PC-3 (cell line): ENCODE data around the gene SHANK3. TPM values are rescaled to one million over a fixed set of nuclear protein-coding genes. Genes with fewer than 3 reads are reported as not detected.

Experiments
- ATAC-seq: fragments of 200-7000 bp; cut with Tn5 transposase; 2 replicates; pipeline ENCODE4 v1.9.1; 2020; ENCODE audit warnings: mild to moderate bottlenecking, moderate library complexity
- BruUV-seq: library from RNA; stranded (reverse); fragments of 400-500 nt; replicated peaks from 2 replicates; lab custom pipeline; 2021; lab: Mats Ljungman, UMichigan
- CTCF ChIA-PET: fragments of 300-600 bp; sonication (Branson Sonifier 250); formaldehyde crosslinking; loops from one replicate; lab custom pipeline; 2022; ENCODE audit warnings: antibody characterized with exemption; lab: Charles Lee
- POLR2A ChIA-PET: fragments of 300-600 bp; sonication (Branson Sonifier 250); formaldehyde crosslinking; loops from one replicate; lab custom pipeline; 2022; ENCODE audit warnings: antibody characterized with exemption; ENCODE audit not compliant: unreplicated experiment; lab: Charles Lee
- DNase-seq: peaks from one replicate; pipeline ENCODE4 v3.0.0-alpha.2; 2015
- H2AFZ ChIP-seq: fragments of 300-600 bp; sonication (generic); 2 replicates; pipeline ENCODE4 v1.6.0; 2016; ENCODE audit warnings: antibody characterized with exemption, low read length
- H3F3A ChIP-seq: fragments of 300-600 bp; sonication (generic); one replicate; pipeline ENCODE4 v1.6.0; 2017; ENCODE audit warnings: antibody characterized with exemption, low read length, control low read depth, mild to moderate bottlenecking; ENCODE audit not compliant: unreplicated experiment
- H3K27ac ChIP-seq: fragments of 300-600 bp; sonication (generic); 2 replicates; pipeline ENCODE4 v1.5.1; 2016; ENCODE audit warnings: mild to moderate bottlenecking, low read length
- H3K27me3 ChIP-seq: fragments of 300-600 bp; sonication (generic); 2 replicates; pipeline ENCODE4 v1.6.1; 2016; ENCODE audit warnings: low read length, mixed read lengths
- H3K36me3 ChIP-seq: fragments of 300-600 bp; sonication (generic); 2 replicates; pipeline ENCODE4 v1.6.1; 2016; ENCODE audit warnings: low read depth, mixed run types, low read length, mixed read lengths
- H3K4me1 ChIP-seq: fragments of 300-600 bp; sonication (generic); 2 replicates; pipeline ENCODE4 v1.5.1; 2016; ENCODE audit warnings: low read length; ENCODE audit not compliant: insufficient read depth
- H3K4me2 ChIP-seq: fragments of 300-600 bp; sonication (generic); 2 replicates; pipeline ENCODE4 v1.6.0; 2016; ENCODE audit warnings: low read length
- H3K4me3 ChIP-seq: fragments of 300-600 bp; sonication (generic); 2 replicates; pipeline ENCODE4 v1.5.1; 2016; ENCODE audit warnings: mild to moderate bottlenecking, low read length, mixed read lengths
- H3K79me2 ChIP-seq: fragments of 300-600 bp; sonication (generic); 2 replicates; pipeline ENCODE4 v1.6.1; 2017; ENCODE audit warnings: low read length, mixed read lengths
- H3K9ac ChIP-seq: fragments of 300-600 bp; sonication (generic); 2 replicates; pipeline ENCODE4 v1.6.0; 2016; ENCODE audit warnings: mild to moderate bottlenecking, low read length
- H3K9me2 ChIP-seq: fragments of 300-600 bp; sonication (generic); replicated peaks from 2 replicates; pipeline ENCODE4 v1.6.1; 2016; ENCODE audit warnings: mixed run types, low read length, mixed read lengths
- H3K9me3 ChIP-seq: fragments of 300-600 bp; sonication (generic); 2 replicates; pipeline ENCODE4 v1.6.1; 2016; ENCODE audit warnings: low read length, mixed read lengths
- H4K20me1 ChIP-seq: fragments of 300-600 bp; sonication (generic); 2 replicates; pipeline ENCODE4 v1.6.1; 2016; ENCODE audit warnings: low read length, mixed read lengths
- CTCF ChIP-seq: fragments of 300-600 bp; sonication (generic); conservative IDR thresholded peaks from 2 replicates; pipeline ENCODE4 v1.5.1; 2017; ENCODE audit warnings: antibody characterized with exemption, low read depth, mild to moderate bottlenecking, low read length
- EZH2 ChIP-seq: fragments of 300-600 bp; sonication (generic); IDR thresholded peaks from one replicate; pipeline ENCODE4 v1.6.1; 2017; ENCODE audit warnings: antibody characterized with exemption, mild to moderate bottlenecking, low read length; ENCODE audit not compliant: unreplicated experiment
- EZH2phosphoT487 ChIP-seq: fragments of 300-600 bp; sonication (generic); IDR thresholded peaks from 2 replicates; pipeline ENCODE4 v1.6.1; 2018; ENCODE audit warnings: mild to moderate bottlenecking, antibody characterized with exemption, low read length, borderline replicate concordance
- intact Hi-C: fragments of 100-400 bp; cut with micrococcal nuclease; formaldehyde crosslinking; loops from 2 replicates; pipeline ENCODE4 v1.9.0; 2023
- total RNA-seq: library from RNA; depleted of rRNA; stranded (reverse); fragments of >200 nt; gene quantifications from 2 replicates; pipeline ENCODE4 v1.2.3, GENCODE V29; 2014

The SHANK3 gene
- total RNA-seq, 1 experiment from 2014 or later = 3.7 TPM

- no peaks in the 10 kb centered on the region for H3K79me2 ChIP-seq
- POLR2A ChIA-PET = no interaction called here
- BruUV-seq = no TSS peak
- no peaks in the 10 kb centered on the region for H3K4me1 ChIP-seq
- no peak overlapping the region for H2AFZ ChIP-seq
- H3K4me2 ChIP-seq = no peak overlapping the region
- H4K20me1 ChIP-seq = no peaks in the 10 kb centered on the region
- no peak overlapping the region for H3K4me3 ChIP-seq
- TF ChIP-seq EZH2 (no peak), EZH2phosphoT487 (no peak), CTCF (no peak)
- H3K27ac ChIP-seq = no peak overlapping the region
- H3F3A ChIP-seq = no peaks in the 10 kb centered on the region
- H3K9me3 ChIP-seq = no peaks in the 10 kb centered on the region
- H3K27me3 ChIP-seq = no peaks in the 10 kb centered on the region
- H3K9me2 ChIP-seq = no peaks in the 10 kb centered on the region
- H3K36me3 ChIP-seq = no peaks in the 10 kb centered on the region
- ATAC-seq (no peak), DNase-seq (no peak)
- intact Hi-C loops = no loop called here
- no peak overlapping the region for H3K9ac ChIP-seq
- CTCF ChIA-PET = no interaction called here
Measured at GRCh38 chr22:50708996-50709395, 36.4 kb downstream of the SHANK3 start.

- ATAC-seq (no peak), DNase-seq (no peak)
- no peaks in the 10 kb centered on the region for H3K9me2 ChIP-seq
- H3K27me3 ChIP-seq = no peaks in the 10 kb centered on the region
- no peaks in the 10 kb centered on the region for H3K36me3 ChIP-seq
- H3K4me2 ChIP-seq = no peak overlapping the region
- H3K4me3 ChIP-seq = no peak overlapping the region
- TF ChIP-seq EZH2 = no peak
- TF ChIP-seq CTCF = no peak
- no peak for TF ChIP-seq EZH2phosphoT487
- H3K9me3 ChIP-seq = no peaks in the 10 kb centered on the region
- no peaks in the 10 kb centered on the region for H4K20me1 ChIP-seq
- ChIA-PET CTCF (no interaction called here), POLR2A (no interaction called here)
- no TSS peak for BruUV-seq
- H2AFZ ChIP-seq = no peak overlapping the region
- H3K4me1 ChIP-seq = no peaks in the 10 kb centered on the region
- intact Hi-C loops = no loop called here
- H3F3A ChIP-seq = no peaks in the 10 kb centered on the region
- no peak overlapping the region for H3K9ac ChIP-seq
- H3K27ac ChIP-seq = no peak overlapping the region
- H3K79me2 ChIP-seq = no peaks in the 10 kb centered on the region
Measured at GRCh38 chr22:50710221-50710620, 37.6 kb downstream of the SHANK3 start.

- intact Hi-C loops = no loop called here
- no peak overlapping the region for H3K4me3 ChIP-seq
- no peaks in the 10 kb centered on the region for H3K4me1 ChIP-seq
- no peaks in the 10 kb centered on the region for H3K9me2 ChIP-seq
- H3K4me2 ChIP-seq = no peak overlapping the region
- H3K9ac ChIP-seq = no peak overlapping the region
- no peak for ATAC-seq
- TF ChIP-seq EZH2phosphoT487 (no peak), CTCF (no peak), EZH2 (no peak)
- H3K36me3 ChIP-seq = no peaks in the 10 kb centered on the region
- no peaks in the 10 kb centered on the region for H3K79me2 ChIP-seq
- H3K9me3 ChIP-seq = no peaks in the 10 kb centered on the region
- CTCF ChIA-PET = no interaction called here
- H3K27ac ChIP-seq = no peak overlapping the region
- no peaks in the 10 kb centered on the region for H3K27me3 ChIP-seq
- H2AFZ ChIP-seq = no peak overlapping the region
- no TSS peak for BruUV-seq
- POLR2A ChIA-PET = no interaction called here
- H4K20me1 ChIP-seq = no peaks in the 10 kb centered on the region
- no peaks in the 10 kb centered on the region for H3F3A ChIP-seq
- DNase-seq = no peak
Measured at GRCh38 chr22:50710886-50711285, 38.3 kb downstream of the SHANK3 start.
